K562 (cell line): ENCODE results near the gene ADAP1. TPM values are rescaled to one million over a fixed set of nuclear protein-coding genes. Genes with fewer than 3 reads are reported as not detected.

Experiments used
- ATAC-seq: fragments of 200-7000 bp; cut with Tn5 transposase; 3 replicates; pipeline ENCODE4 v1.9.1; 2020; ENCODE audit warnings: moderate library complexity
- BruUV-seq: library from RNA; stranded (reverse); fragments of 400-500 nt; replicated peaks from 2 replicates; lab custom pipeline; 2021; lab: Mats Ljungman, UMichigan
- CTCF ChIA-PET: fragments of 300-600 bp; formaldehyde crosslinking; extraction: SDS; loops from one replicate; lab custom pipeline; 2021; ENCODE audit warnings: low intra/inter-chr PET ratio; lab: Yijun Ruan, JAX
- POLR2A ChIA-PET: fragments of 300-600, 350-650 bp; sonication (Branson Sonifier 250); formaldehyde crosslinking; extraction: SDS; loops from one replicate; lab custom pipeline; 2021; ENCODE audit warnings: antibody characterized with exemption, inconsistent platforms; lab: Yijun Ruan, JAX
- DNase-seq, 4 experiments: peaks; one replicate each; pipeline versions ENCODE4 v3.0.0 to v3.0.0-alpha.2; 2011 to 2018; ENCODE audit warnings: low spot score in 3 of 4, mixed read lengths in 3 of 4; ENCODE audit errors: extremely low read depth in 1 of 4
- FAIRE-seq: peaks from 2 replicates; lab custom pipeline; 2011; peaks lifted over from hg19 to GRCh38; lab: Jason Lieb, UNC
- H2AFZ ChIP-seq: 2 replicates; pipeline ENCODE4 v1.6.0; 2011; ENCODE audit warnings: low read depth, low read length, control low read depth, inconsistent platforms
- H3K27ac ChIP-seq: fragments of 200-600 bp; 3 replicates; pipeline ENCODE4 v1.8.0; 2011; ENCODE audit warnings: low read depth, mild to moderate bottlenecking, control low read depth, inconsistent platforms, low read length, moderate library complexity, mixed read lengths; ENCODE audit errors: extremely low read depth
- H3K27me3 ChIP-seq, 2 experiments: fragments of 300-600 bp in 1 of 2; 2 replicates in 1 of 2; 3 replicates in 1 of 2; pipeline versions ENCODE4 v1.6.0 to v1.8.0; 2011; ENCODE audit warnings: inconsistent platforms in 2 of 2, low read length in 2 of 2, mild to moderate bottlenecking in 1 of 2, mixed read lengths in 1 of 2, moderate library complexity in 1 of 2; ENCODE audit not compliant: control insufficient read depth in 2 of 2, insufficient read depth in 2 of 2
- H3K36me3 ChIP-seq: fragments of 300-600 bp; 3 replicates; pipeline ENCODE4 v1.8.0; 2011; ENCODE audit warnings: mild to moderate bottlenecking, low read length, inconsistent platforms; ENCODE audit not compliant: control insufficient read depth, insufficient read depth
- H3K4me1 ChIP-seq, 2 experiments: fragments of 200-600 bp in 1 of 2; replicated peaks in 1 of 2; 2 replicates in 1 of 2; 3 replicates in 1 of 2; pipeline versions ENCODE4 v1.5.1 to v1.8.0; 2011; ENCODE audit warnings: inconsistent platforms in 2 of 2, low read length in 2 of 2, mild to moderate bottlenecking in 1 of 2, mixed read lengths in 1 of 2, moderate library complexity in 1 of 2; ENCODE audit not compliant: control insufficient read depth in 2 of 2, insufficient read depth in 2 of 2
- H3K4me2 ChIP-seq: 2 replicates; pipeline ENCODE4 v1.6.1; 2011; ENCODE audit warnings: low read length, control low read depth, inconsistent platforms, mixed read lengths; ENCODE audit not compliant: insufficient read depth
- H3K4me3 ChIP-seq: fragments of 200-600 bp; sonication (generic), shearing (Covaris generic); 2 replicates; pipeline ENCODE4 v1.5.1; 2016; ENCODE audit warnings: control low read depth, inconsistent platforms
- H3K79me2 ChIP-seq: fragments of 200-600 bp; 3 replicates; pipeline ENCODE4 v1.8.0; 2011; ENCODE audit warnings: low read length, inconsistent platforms; ENCODE audit not compliant: control insufficient read depth, insufficient read depth
- H3K9ac ChIP-seq, 2 experiments: 2 replicates each; pipeline versions ENCODE4 v1.6.0 to v1.6.1; 2011; ENCODE audit warnings: low read depth in 2 of 2, low read length in 2 of 2, control low read depth in 1 of 2, inconsistent platforms in 1 of 2, mild to moderate bottlenecking in 1 of 2, mixed read lengths in 1 of 2; ENCODE audit not compliant: insufficient read depth in 1 of 2
- H3K9me1 ChIP-seq: one replicate; pipeline ENCODE4 v1.6.0; 2011; ENCODE audit warnings: inconsistent platforms, mild to moderate bottlenecking, low read length, moderate library complexity; ENCODE audit not compliant: control insufficient read depth, insufficient read depth
- H3K9me3 ChIP-seq: replicated peaks from 2 replicates; pipeline ENCODE4 v1.5.1; 2011; ENCODE audit warnings: low read depth, low read length, inconsistent platforms; ENCODE audit not compliant: control insufficient read depth, insufficient read depth
- H4K20me1 ChIP-seq: replicated peaks from 2 replicates; pipeline ENCODE4 v1.6.1; 2011; ENCODE audit warnings: low read length, inconsistent platforms, mixed read lengths; ENCODE audit not compliant: control insufficient read depth, insufficient read depth
- GATAD2A ChIP-seq: fragments of 450-650 bp; IDR thresholded peaks from 2 replicates; pipeline ENCODE4 v1.6.1; 2017
- HNRNPL ChIP-seq: fragments of 200-400 bp; formaldehyde crosslinking; IDR thresholded peaks from 2 replicates; pipeline ENCODE4 v1.6.1; 2017; ENCODE audit warnings: low read depth, mild to moderate bottlenecking, low read length
- IRF2 ChIP-seq: sonication (generic); formaldehyde crosslinking; IDR thresholded peaks from 2 replicates; pipeline ENCODE4 v1.8.1; 2022; ENCODE audit warnings: mild to moderate bottlenecking, missing genetic modification reagents
- NCOA4 ChIP-seq: fragments of 450-650 bp; IDR thresholded peaks from 2 replicates; pipeline ENCODE4 v1.6.1; 2018; ENCODE audit warnings: mild to moderate bottlenecking; ENCODE audit not compliant: partially characterized antibody
- RBM25 ChIP-seq: fragments of 200-400 bp; formaldehyde crosslinking; IDR thresholded peaks from 2 replicates; pipeline ENCODE4 v1.6.1; 2018; ENCODE audit warnings: low read length, low read depth, moderate library complexity; ENCODE audit not compliant: severe bottlenecking
- RBM34 ChIP-seq: fragments of 200-400 bp; formaldehyde crosslinking; IDR thresholded peaks from 2 replicates; pipeline ENCODE4 v1.6.1; 2018; ENCODE audit warnings: low read length, borderline replicate concordance; ENCODE audit not compliant: insufficient read depth
- TAL1 ChIP-seq: fragments of 450-650 bp; IDR thresholded peaks from 2 replicates; pipeline ENCODE4 v1.6.1; 2016; ENCODE audit warnings: mild to moderate bottlenecking
- ZC3H11A ChIP-seq: IDR thresholded peaks from 2 replicates; pipeline ENCODE4 v1.6.1; 2012; ENCODE audit warnings: low read depth, low read length, improper control_type of control experiment
- ZFP1 ChIP-seq: fragments of 450-650 bp; formaldehyde crosslinking; IDR thresholded peaks from 2 replicates; pipeline ENCODE4 v1.4.0; 2020; ENCODE audit warnings: mild to moderate bottlenecking, mixed read lengths
- ZNF134 ChIP-seq: fragments of 250-450 bp; sonication (Bioruptor Pico); conservative IDR thresholded peaks from 2 replicates; pipeline ENCODE4 v1.4.0; 2020
- ZNF165 ChIP-seq: fragments of 250-450 bp; sonication (Bioruptor Pico); IDR thresholded peaks from 2 replicates; pipeline ENCODE4 v1.4.0; 2020; ENCODE audit warnings: borderline replicate concordance
- WGBS: fragments of 100-300 bp; shearing (Covaris generic); methylation state at CpG from one replicate; pipeline ENCODE4 v1.1.6; 2016; ENCODE audit warnings: low coverage, mixed read lengths; ENCODE audit not compliant: insufficient coverage; ENCODE audit errors: missing lambda C conversion rate; 5-methylcytosine and 5-hydroxymethylcytosine counted together
- in situ Hi-C: fragments of 300-500 bp; cut with MboI; formaldehyde crosslinking; loops from 4 replicates; pipeline ENCODE4 v1.15.0; 2018; ENCODE audit warnings: inconsistent platforms, mixed read lengths
- intact Hi-C: fragments of 100-400 bp; cut with micrococcal nuclease; formaldehyde crosslinking; loops from 2 replicates; pipeline ENCODE4 v1.14.2; 2022
- polyA plus RNA-seq, 8 experiments: library from polyadenylated mRNA; depleted of rRNA in 4 of 8; stranded (reverse) in 5 of 8; unstranded in 3 of 8; fragments of >200 nt; fragmentation: Nextera tagmentation in 2 of 8; fragmentation: Illumina TruSeq in 1 of 8; extraction: Ambion mirVana in 2 of 8; extraction: Trizol in 1 of 8; gene quantifications; 2 replicates each; pipeline versions ENCODE4 v1.2.1 to v1.2.3, GENCODE V29; 2011 to 2014; ENCODE audit warnings: inconsistent platforms in 1 of 8, missing spikeins in 1 of 8
- total RNA-seq, 7 experiments: library from RNA; depleted of rRNA in 6 of 7; stranded (reverse); fragments of >200 nt in 6 of 7; fragmentation: Illumina TruSeq in 2 of 7; extraction: Trizol in 2 of 7; gene quantifications; 2 replicates each; pipeline versions ENCODE4 v1.2.1 to v1.2.3, GENCODE V29; 2011 to 2021; ENCODE audit warnings: low replicate concordance in 1 of 7
- TF ChIP-seq, protein P1 (sequence below): fragments of 200-400 bp; formaldehyde crosslinking; IDR thresholded peaks from 2 replicates; pipeline ENCODE4 v1.6.1; 2017; ENCODE audit warnings: mild to moderate bottlenecking, low read depth, low read length, moderate library complexity
- TF ChIP-seq, protein P2 (sequence below): fragments of 450-650 bp; formaldehyde crosslinking; IDR thresholded peaks from 2 replicates; pipeline ENCODE4 v1.4.0; 2020; ENCODE audit warnings: mild to moderate bottlenecking, mixed read lengths
- TF ChIP-seq, protein P3 (sequence below): fragments of 250-450 bp; sonication (Bioruptor Pico); IDR thresholded peaks from 2 replicates; pipeline ENCODE4 v1.8.0; 2022; ENCODE audit warnings: moderate library complexity, mild to moderate bottlenecking, inconsistent platforms

The ADAP1 gene
- total and polyA plus RNA-seq, 9 of the 15 experiments (the other 6 are each of a cell fraction or from before 2014, with no cell fraction given), result 0.27 to 1.4 (median 0.52) TPM; not detected in 3

GRCh38 chr7:945147-945555, 9.3 kb downstream of the ADAP1 start:
- Histone ChIP-seq H3K9ac (peak overlapping the region in 1 of 2 experiments; percentile 45; a peak in 1 of 4 replicates), H3K4me3 (no peak overlapping the region), H3K27ac (no peak overlapping the region), H3K79me2 (no peaks in the 10 kb centered on the region), H2AFZ (no peak overlapping the region), H3K27me3 (peaks cover 23 to 42% of the 10 kb centered on the region in 2 experiments), H4K20me1 (0 out of 2 replicates have a peak, but pooled peaks cover 6% of the 10 kb centered on the region), H3K9me3 (peaks cover 5% of the 10 kb centered on the region), H3K9me1 (no peaks in the 10 kb centered on the region), H3K36me3 (no peaks in the 10 kb centered on the region), H3K4me1 (peaks cover 0 to 27% of the 10 kb centered on the region in 2 experiments; a peak in 2 of 5 replicates), H3K4me2 (no peak overlapping the region)
- FAIRE-seq (no peak), ATAC-seq (no peak), DNase-seq (no peak)
- ChIA-PET POLR2A (no interaction called here), CTCF (no interaction called here)
- 24% methylated on average over 12 of the region's 13 CpGs for WGBS
- no TSS peak for BruUV-seq
- intact Hi-C loops, result no loop called here
- in situ Hi-C loops, result no loop called here
- TF ChIP-seq, protein P1, sequence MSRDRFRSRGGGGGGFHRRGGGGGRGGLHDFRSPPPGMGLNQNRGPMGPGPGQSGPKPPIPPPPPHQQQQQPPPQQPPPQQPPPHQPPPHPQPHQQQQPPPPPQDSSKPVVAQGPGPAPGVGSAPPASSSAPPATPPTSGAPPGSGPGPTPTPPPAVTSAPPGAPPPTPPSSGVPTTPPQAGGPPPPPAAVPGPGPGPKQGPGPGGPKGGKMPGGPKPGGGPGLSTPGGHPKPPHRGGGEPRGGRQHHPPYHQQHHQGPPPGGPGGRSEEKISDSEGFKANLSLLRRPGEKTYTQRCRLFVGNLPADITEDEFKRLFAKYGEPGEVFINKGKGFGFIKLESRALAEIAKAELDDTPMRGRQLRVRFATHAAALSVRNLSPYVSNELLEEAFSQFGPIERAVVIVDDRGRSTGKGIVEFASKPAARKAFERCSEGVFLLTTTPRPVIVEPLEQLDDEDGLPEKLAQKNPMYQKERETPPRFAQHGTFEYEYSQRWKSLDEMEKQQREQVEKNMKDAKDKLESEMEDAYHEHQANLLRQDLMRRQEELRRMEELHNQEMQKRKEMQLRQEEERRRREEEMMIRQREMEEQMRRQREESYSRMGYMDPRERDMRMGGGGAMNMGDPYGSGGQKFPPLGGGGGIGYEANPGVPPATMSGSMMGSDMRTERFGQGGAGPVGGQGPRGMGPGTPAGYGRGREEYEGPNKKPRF, result no peak
- TF ChIP-seq TAL1 (no peak), RBM25 (no peak), NCOA4 (no peak), HNRNPL (no peak), IRF2 (no peak), RBM34 (no peak), ZC3H11A (no peak), ZNF165 (CRISPR knock-in tag) (no peak), ZNF134 (CRISPR knock-in tag) (no peak), ZFP1 (CRISPR knock-in tag) (no peak), GATAD2A (no peak)
- TF ChIP-seq, protein P2, sequence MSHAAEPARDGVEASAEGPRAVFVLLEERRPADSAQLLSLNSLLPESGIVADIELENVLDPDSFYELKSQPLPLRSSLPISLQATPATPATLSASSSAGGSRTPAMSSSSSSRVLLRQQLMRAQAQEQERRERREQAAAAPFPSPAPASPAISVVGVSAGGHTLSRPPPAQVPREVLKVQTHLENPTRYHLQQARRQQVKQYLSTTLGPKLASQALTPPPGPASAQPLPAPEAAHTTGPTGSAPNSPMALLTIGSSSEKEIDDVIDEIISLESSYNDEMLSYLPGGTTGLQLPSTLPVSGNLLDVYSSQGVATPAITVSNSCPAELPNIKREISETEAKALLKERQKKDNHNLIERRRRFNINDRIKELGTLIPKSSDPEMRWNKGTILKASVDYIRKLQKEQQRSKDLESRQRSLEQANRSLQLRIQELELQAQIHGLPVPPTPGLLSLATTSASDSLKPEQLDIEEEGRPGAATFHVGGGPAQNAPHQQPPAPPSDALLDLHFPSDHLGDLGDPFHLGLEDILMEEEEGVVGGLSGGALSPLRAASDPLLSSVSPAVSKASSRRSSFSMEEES, result no peak
- TF ChIP-seq, protein P3, sequence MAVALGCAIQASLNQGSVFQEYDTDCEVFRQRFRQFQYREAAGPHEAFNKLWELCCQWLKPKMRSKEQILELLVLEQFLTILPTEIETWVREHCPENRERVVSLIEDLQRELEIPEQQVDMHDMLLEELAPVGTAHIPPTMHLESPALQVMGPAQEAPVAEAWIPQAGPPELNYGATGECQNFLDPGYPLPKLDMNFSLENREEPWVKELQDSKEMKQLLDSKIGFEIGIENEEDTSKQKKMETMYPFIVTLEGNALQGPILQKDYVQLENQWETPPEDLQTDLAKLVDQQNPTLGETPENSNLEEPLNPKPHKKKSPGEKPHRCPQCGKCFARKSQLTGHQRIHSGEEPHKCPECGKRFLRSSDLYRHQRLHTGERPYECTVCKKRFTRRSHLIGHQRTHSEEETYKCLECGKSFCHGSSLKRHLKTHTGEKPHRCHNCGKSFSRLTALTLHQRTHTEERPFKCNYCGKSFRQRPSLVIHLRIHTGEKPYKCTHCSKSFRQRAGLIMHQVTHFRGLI (CRISPR knock-in tag), result no peak
